Erythroblast (primary cell): ENCODE measurements around the gene RTN4.

ENCODE experiments used
- GATA1 ChIP-seq: IDR thresholded peaks from 2 replicates; pipeline ENCODE4 v1.6.1; 2011; ENCODE audit warnings: low read depth, mild to moderate bottlenecking, control low read depth, low read length, moderate library complexity
- POLR2A ChIP-seq: IDR thresholded peaks from 2 replicates; pipeline ENCODE4 v1.6.1; 2011; ENCODE audit warnings: mild to moderate bottlenecking, low read length

DNA sequence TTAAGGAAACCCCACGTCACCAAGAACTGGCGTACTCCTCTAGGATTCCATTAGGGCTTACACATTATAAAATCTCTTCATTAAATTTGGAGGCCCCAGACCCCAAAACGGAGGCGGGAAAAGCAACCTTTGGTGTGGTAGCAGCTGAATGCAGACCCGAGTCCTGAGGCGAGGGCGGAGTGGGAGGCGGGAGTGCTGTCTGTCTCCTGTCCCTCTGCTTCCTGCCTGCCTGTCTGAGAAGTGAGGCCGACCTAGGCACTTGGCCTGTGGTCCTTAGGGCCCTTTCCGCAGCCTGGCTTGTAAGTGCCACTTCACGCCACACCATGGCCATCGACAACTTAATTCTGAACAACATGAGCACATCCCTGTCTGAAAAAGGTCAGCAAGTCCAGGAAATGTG lies 102.1 kb downstream of the RTN4 start:
- TF ChIP-seq POLR2A (no peak), GATA1 (no peak)
